H9 (cell line): Measurements from ENCODE around the gene NPTXR. TPM values are rescaled to one million over a fixed set of nuclear protein-coding genes. Genes with fewer than 3 reads are reported as not detected.

Experiments
- DNase-seq: peaks from one replicate; pipeline ENCODE4 v3.0.0-alpha.2; 2017
- H2AFZ ChIP-seq: one replicate; pipeline ENCODE4 v1.6.1; 2013; ENCODE audit warnings: mild to moderate bottlenecking, low read length, control low read depth, moderate library complexity
- H2AK5ac ChIP-seq: 2 replicates; pipeline ENCODE4 v1.6.1; 2013; ENCODE audit warnings: low read length, control low read depth, mixed read lengths; ENCODE audit not compliant: insufficient read length
- H2BK120ac ChIP-seq: one replicate; pipeline ENCODE4 v1.6.1; 2013; ENCODE audit warnings: low read depth, mild to moderate bottlenecking, low read length, control low read depth, inconsistent platforms; ENCODE audit not compliant: poor library complexity, severe bottlenecking
- H2BK12ac ChIP-seq: 2 replicates; pipeline ENCODE4 v1.6.1; 2013; ENCODE audit warnings: low read length, control low read depth, mixed read lengths, low read depth; ENCODE audit not compliant: insufficient read length
- H2BK15ac ChIP-seq: 2 replicates; pipeline ENCODE4 v1.6.1; 2013; ENCODE audit warnings: low read depth, low read length, control low read depth
- H2BK20ac ChIP-seq: one replicate; pipeline ENCODE4 v1.6.1; 2013; ENCODE audit warnings: low read depth, mild to moderate bottlenecking, low read length, control low read depth, inconsistent platforms; ENCODE audit not compliant: poor library complexity, severe bottlenecking
- H2BK5ac ChIP-seq: 2 replicates; pipeline ENCODE4 v1.6.1; 2013; ENCODE audit warnings: low read length, control low read depth, mixed read lengths; ENCODE audit not compliant: insufficient read length
- H3K14ac ChIP-seq: 2 replicates; pipeline ENCODE4 v1.6.1; 2013; ENCODE audit warnings: low read length, control low read depth; ENCODE audit not compliant: insufficient read depth
- H3K18ac ChIP-seq: 2 replicates; pipeline ENCODE4 v1.6.1; 2013; ENCODE audit warnings: low read depth, mild to moderate bottlenecking, mixed read lengths, low read length, control low read depth; ENCODE audit not compliant: insufficient read length
- H3K23ac ChIP-seq: 2 replicates; pipeline ENCODE4 v1.6.1; 2013; ENCODE audit warnings: low read length, control low read depth, mixed read lengths, low read depth; ENCODE audit not compliant: insufficient read length
- H3K23me2 ChIP-seq: 2 replicates; pipeline ENCODE4 v1.6.1; 2013; ENCODE audit warnings: low read depth, mild to moderate bottlenecking, mixed read lengths, low read length, control low read depth; ENCODE audit not compliant: insufficient read length, poor library complexity, severe bottlenecking
- H3K27ac ChIP-seq: 2 replicates; pipeline ENCODE4 v1.5.1; 2013; ENCODE audit warnings: low read length, control low read depth, mixed read lengths, low read depth; ENCODE audit not compliant: insufficient read length
- H3K27me3 ChIP-seq: 2 replicates; pipeline ENCODE4 v1.6.1; 2013; ENCODE audit warnings: low read length, control low read depth, inconsistent platforms; ENCODE audit not compliant: insufficient read depth
- H3K4ac ChIP-seq: 2 replicates; pipeline ENCODE4 v1.6.1; 2013; ENCODE audit warnings: low read depth, mild to moderate bottlenecking, control low read depth, inconsistent platforms, low read length, moderate library complexity
- H3K4me1 ChIP-seq: 2 replicates; pipeline ENCODE4 v1.6.1; 2013; ENCODE audit warnings: low read length, control low read depth, inconsistent platforms; ENCODE audit not compliant: insufficient read depth
- H3K4me2 ChIP-seq: 2 replicates; pipeline ENCODE4 v1.6.1; 2013; ENCODE audit warnings: low read length, control low read depth, mixed read lengths; ENCODE audit not compliant: insufficient read length, insufficient read depth
- H3K56ac ChIP-seq: 2 replicates; pipeline ENCODE4 v1.6.1; 2013; ENCODE audit warnings: low read depth, mild to moderate bottlenecking, mixed read lengths, low read length, control low read depth; ENCODE audit not compliant: insufficient read length
- H3K79me1 ChIP-seq: 2 replicates; pipeline ENCODE4 v1.6.1; 2013; ENCODE audit warnings: low read depth, mild to moderate bottlenecking, moderate library complexity, low read length, control low read depth, inconsistent platforms; ENCODE audit not compliant: insufficient read depth, poor library complexity, severe bottlenecking
- H3K79me2 ChIP-seq: 2 replicates; pipeline ENCODE4 v1.6.1; 2013; ENCODE audit warnings: low read length, control low read depth, inconsistent platforms; ENCODE audit not compliant: insufficient read depth
- H3K9ac ChIP-seq: 2 replicates; pipeline ENCODE4 v1.6.1; 2013; ENCODE audit warnings: low read length, control low read depth, mixed read lengths; ENCODE audit not compliant: insufficient read length; ENCODE audit errors: extremely low read depth
- H3K9me3 ChIP-seq: one replicate; pipeline ENCODE4 v1.6.1; 2013; ENCODE audit warnings: low read depth, low read length, inconsistent platforms; ENCODE audit not compliant: control insufficient read depth
- H3T11ph ChIP-seq: one replicate; pipeline ENCODE4 v1.6.1; 2013; ENCODE audit warnings: mild to moderate bottlenecking, low read length, control low read depth, inconsistent platforms
- H4K20me1 ChIP-seq: one replicate; pipeline ENCODE4 v1.6.1; 2013; ENCODE audit not compliant: control insufficient read depth, insufficient read length, insufficient read depth
- H4K5ac ChIP-seq: 2 replicates; pipeline ENCODE4 v1.6.1; 2013; ENCODE audit warnings: low read depth, mild to moderate bottlenecking, mixed read lengths, low read length, control low read depth; ENCODE audit not compliant: insufficient read length
- H4K8ac ChIP-seq: replicated peaks from 2 replicates; pipeline ENCODE4 v1.6.1; 2013; ENCODE audit warnings: low read length, control low read depth, mixed read lengths, low read depth; ENCODE audit not compliant: insufficient read length
- H4K91ac ChIP-seq: 2 replicates; pipeline ENCODE4 v1.6.1; 2013; ENCODE audit warnings: low read depth, mild to moderate bottlenecking, moderate library complexity, mixed read lengths, low read length, control low read depth; ENCODE audit not compliant: insufficient read length
- H3K27ac Mint-ChIP-seq, 3 experiments: 2 replicates in 2 of 3; 3 replicates in 1 of 3; pipeline ENCODE4 v1.8.0; 2020 to 2021; ENCODE audit warnings: mixed read lengths in 3 of 3, mild to moderate bottlenecking in 1 of 3, moderate library complexity in 1 of 3
- H3K27me3 Mint-ChIP-seq: 2 replicates; pipeline ENCODE4 v1.8.0; 2021; ENCODE audit warnings: low read depth, mild to moderate bottlenecking, moderate library complexity, mixed read lengths
- H3K36me3 Mint-ChIP-seq, 3 experiments: 2 replicates in 2 of 3; 3 replicates in 1 of 3; pipeline ENCODE4 v1.8.0; 2020 to 2021; ENCODE audit warnings: low read depth in 3 of 3, mixed read lengths in 3 of 3; ENCODE audit not compliant: insufficient read depth in 1 of 3
- H3K4me1 Mint-ChIP-seq, 2 experiments: 2 replicates each; pipeline ENCODE4 v1.8.0; 2020; ENCODE audit warnings: mixed read lengths in 2 of 2
- H3K4me3 Mint-ChIP-seq, 2 experiments: 2 replicates in 1 of 2; 3 replicates in 1 of 2; pipeline ENCODE4 v1.8.0; 2020 to 2021; ENCODE audit warnings: mild to moderate bottlenecking in 2 of 2, mixed read lengths in 2 of 2, moderate library complexity in 1 of 2
- H3K9me3 Mint-ChIP-seq, 2 experiments: 2 replicates in 1 of 2; 3 replicates in 1 of 2; pipeline ENCODE4 v1.8.0; 2020; ENCODE audit warnings: mild to moderate bottlenecking in 2 of 2, mixed read lengths in 2 of 2, moderate library complexity in 1 of 2
- WGBS: extraction: QIAGEN DNeasy Blood & Tissue Kit; methylation state at CpG from one replicate; pipeline ENCODE4 v1.1.7; 2013; ENCODE audit warnings: missing lambda C conversion rate, low lambda C conversion rate, mixed read lengths; ENCODE audit not compliant: insufficient read length; ENCODE audit errors: extremely low coverage; 5-methylcytosine and 5-hydroxymethylcytosine counted together
- total RNA-seq: library from RNA; stranded (reverse); gene quantifications from 2 replicates; pipeline ENCODE4 v1.2.1, GENCODE V29; 2021
- TF ChIP-seq, protein P1 (sequence below): fragments of 200-600 bp; sonication (generic); conservative IDR thresholded peaks from 3 replicates; pipeline ENCODE4 v1.8.0; 2021; ENCODE audit warnings: antibody characterized with exemption, mild to moderate bottlenecking

The NPTXR gene
- total RNA-seq, 1 experiment from 2014 or later, result 8.1 TPM

DNA sequence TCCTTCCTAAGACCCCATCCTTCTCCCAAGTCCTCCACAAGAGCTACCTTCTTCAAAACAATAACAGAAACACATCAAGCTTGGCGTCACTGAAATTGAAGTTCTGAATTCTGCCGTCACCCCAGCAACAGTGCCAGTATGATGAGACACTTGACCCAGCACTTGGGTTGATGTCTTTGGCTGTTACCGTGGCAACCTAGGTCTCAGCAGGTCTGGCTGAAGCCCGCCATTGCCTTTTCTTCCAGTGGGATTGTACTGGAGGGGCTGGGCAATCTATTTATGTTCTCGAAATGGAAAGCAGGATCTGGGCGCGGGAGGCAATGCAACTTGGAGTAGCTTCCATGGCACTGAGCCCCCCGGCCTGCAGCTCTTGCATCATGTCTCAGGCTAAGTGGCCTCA, 23.8 kb downstream of the NPTXR start:
- no peak overlapping the region for H3K4ac ChIP-seq
- H4K5ac ChIP-seq, result no peak overlapping the region
- H3K56ac ChIP-seq, result no peak overlapping the region
- H4K20me1 ChIP-seq, result no peaks in the 10 kb centered on the region
- no peak overlapping the region for H3T11ph ChIP-seq
- Mint-ChIP-seq H3K27ac (no peak overlapping the region), H3K9me3 (no peaks in the 10 kb centered on the region), H3K4me1 (peaks cover 5 to 18% of the 10 kb centered on the region in 2 experiments; a peak in 3 of 4 replicates), H3K27me3 (peaks cover 39% of the 10 kb centered on the region), H3K4me3 (no peak overlapping the region), H3K36me3 (no peaks in the 10 kb centered on the region)
- no peaks in the 10 kb centered on the region for H3K79me1 ChIP-seq
- no peaks in the 10 kb centered on the region for H3K4me1 ChIP-seq
- no peak overlapping the region for H2AK5ac ChIP-seq
- H3K9ac ChIP-seq, result no peak overlapping the region
- H3K18ac ChIP-seq, result peak overlapping the region; percentile 28
- H4K8ac ChIP-seq, result no peak overlapping the region
- H3K23ac ChIP-seq, result no peak overlapping the region
- no peak overlapping the region for H3K4me2 ChIP-seq
- H3K27me3 ChIP-seq, result no peaks in the 10 kb centered on the region
- H3K9me3 ChIP-seq, result no peaks in the 10 kb centered on the region
- no peak overlapping the region for H2BK120ac ChIP-seq
- no peak overlapping the region for H2BK5ac ChIP-seq
- no peak overlapping the region for H2AFZ ChIP-seq
- no peak overlapping the region for H3K27ac ChIP-seq
- peak overlapping the region; percentile 60; the same call in 1 of the 2 replicates for H3K14ac ChIP-seq
- no CpG with 5 or more reads among the region's 8 CpGs for WGBS
- H3K23me2 ChIP-seq, result no peaks in the 10 kb centered on the region
- no peaks in the 10 kb centered on the region for H3K79me2 ChIP-seq
- no peak overlapping the region for H2BK12ac ChIP-seq
- H2BK15ac ChIP-seq, result no peak overlapping the region
- H2BK20ac ChIP-seq, result no peak overlapping the region
- TF ChIP-seq, protein P1, sequence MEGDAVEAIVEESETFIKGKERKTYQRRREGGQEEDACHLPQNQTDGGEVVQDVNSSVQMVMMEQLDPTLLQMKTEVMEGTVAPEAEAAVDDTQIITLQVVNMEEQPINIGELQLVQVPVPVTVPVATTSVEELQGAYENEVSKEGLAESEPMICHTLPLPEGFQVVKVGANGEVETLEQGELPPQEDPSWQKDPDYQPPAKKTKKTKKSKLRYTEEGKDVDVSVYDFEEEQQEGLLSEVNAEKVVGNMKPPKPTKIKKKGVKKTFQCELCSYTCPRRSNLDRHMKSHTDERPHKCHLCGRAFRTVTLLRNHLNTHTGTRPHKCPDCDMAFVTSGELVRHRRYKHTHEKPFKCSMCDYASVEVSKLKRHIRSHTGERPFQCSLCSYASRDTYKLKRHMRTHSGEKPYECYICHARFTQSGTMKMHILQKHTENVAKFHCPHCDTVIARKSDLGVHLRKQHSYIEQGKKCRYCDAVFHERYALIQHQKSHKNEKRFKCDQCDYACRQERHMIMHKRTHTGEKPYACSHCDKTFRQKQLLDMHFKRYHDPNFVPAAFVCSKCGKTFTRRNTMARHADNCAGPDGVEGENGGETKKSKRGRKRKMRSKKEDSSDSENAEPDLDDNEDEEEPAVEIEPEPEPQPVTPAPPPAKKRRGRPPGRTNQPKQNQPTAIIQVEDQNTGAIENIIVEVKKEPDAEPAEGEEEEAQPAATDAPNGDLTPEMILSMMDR, result no peak
- DNase-seq, result no peak
- no peak overlapping the region for H4K91ac ChIP-seq
